H9 (cell line): ENCODE data around the gene VNN1. TPM values are rescaled to one million over a fixed set of nuclear protein-coding genes. Genes with fewer than 3 reads are reported as not detected.

ENCODE experiments used
- DNase-seq: peaks from one replicate; pipeline ENCODE4 v3.0.0-alpha.2; 2017
- H2AFZ ChIP-seq: one replicate; pipeline ENCODE4 v1.6.1; 2013; ENCODE audit warnings: mild to moderate bottlenecking, low read length, control low read depth, moderate library complexity
- H2AK5ac ChIP-seq: 2 replicates; pipeline ENCODE4 v1.6.1; 2013; ENCODE audit warnings: low read length, control low read depth, mixed read lengths; ENCODE audit not compliant: insufficient read length
- H2BK120ac ChIP-seq: one replicate; pipeline ENCODE4 v1.6.1; 2013; ENCODE audit warnings: low read depth, mild to moderate bottlenecking, low read length, control low read depth, inconsistent platforms; ENCODE audit not compliant: poor library complexity, severe bottlenecking
- H2BK12ac ChIP-seq: 2 replicates; pipeline ENCODE4 v1.6.1; 2013; ENCODE audit warnings: low read length, control low read depth, mixed read lengths, low read depth; ENCODE audit not compliant: insufficient read length
- H2BK15ac ChIP-seq: 2 replicates; pipeline ENCODE4 v1.6.1; 2013; ENCODE audit warnings: low read depth, low read length, control low read depth
- H2BK20ac ChIP-seq: one replicate; pipeline ENCODE4 v1.6.1; 2013; ENCODE audit warnings: low read depth, mild to moderate bottlenecking, low read length, control low read depth, inconsistent platforms; ENCODE audit not compliant: poor library complexity, severe bottlenecking
- H2BK5ac ChIP-seq: 2 replicates; pipeline ENCODE4 v1.6.1; 2013; ENCODE audit warnings: low read length, control low read depth, mixed read lengths; ENCODE audit not compliant: insufficient read length
- H3K14ac ChIP-seq: 2 replicates; pipeline ENCODE4 v1.6.1; 2013; ENCODE audit warnings: low read length, control low read depth; ENCODE audit not compliant: insufficient read depth
- H3K18ac ChIP-seq: 2 replicates; pipeline ENCODE4 v1.6.1; 2013; ENCODE audit warnings: low read depth, mild to moderate bottlenecking, mixed read lengths, low read length, control low read depth; ENCODE audit not compliant: insufficient read length
- H3K23ac ChIP-seq: 2 replicates; pipeline ENCODE4 v1.6.1; 2013; ENCODE audit warnings: low read length, control low read depth, mixed read lengths, low read depth; ENCODE audit not compliant: insufficient read length
- H3K23me2 ChIP-seq: 2 replicates; pipeline ENCODE4 v1.6.1; 2013; ENCODE audit warnings: low read depth, mild to moderate bottlenecking, mixed read lengths, low read length, control low read depth; ENCODE audit not compliant: insufficient read length, poor library complexity, severe bottlenecking
- H3K27ac ChIP-seq: 2 replicates; pipeline ENCODE4 v1.5.1; 2013; ENCODE audit warnings: low read length, control low read depth, mixed read lengths, low read depth; ENCODE audit not compliant: insufficient read length
- H3K27me3 ChIP-seq: 2 replicates; pipeline ENCODE4 v1.6.1; 2013; ENCODE audit warnings: low read length, control low read depth, inconsistent platforms; ENCODE audit not compliant: insufficient read depth
- H3K4ac ChIP-seq: 2 replicates; pipeline ENCODE4 v1.6.1; 2013; ENCODE audit warnings: low read depth, mild to moderate bottlenecking, control low read depth, inconsistent platforms, low read length, moderate library complexity
- H3K4me1 ChIP-seq: 2 replicates; pipeline ENCODE4 v1.6.1; 2013; ENCODE audit warnings: low read length, control low read depth, inconsistent platforms; ENCODE audit not compliant: insufficient read depth
- H3K4me2 ChIP-seq: 2 replicates; pipeline ENCODE4 v1.6.1; 2013; ENCODE audit warnings: low read length, control low read depth, mixed read lengths; ENCODE audit not compliant: insufficient read length, insufficient read depth
- H3K56ac ChIP-seq: 2 replicates; pipeline ENCODE4 v1.6.1; 2013; ENCODE audit warnings: low read depth, mild to moderate bottlenecking, mixed read lengths, low read length, control low read depth; ENCODE audit not compliant: insufficient read length
- H3K79me1 ChIP-seq: 2 replicates; pipeline ENCODE4 v1.6.1; 2013; ENCODE audit warnings: low read depth, mild to moderate bottlenecking, moderate library complexity, low read length, control low read depth, inconsistent platforms; ENCODE audit not compliant: insufficient read depth, poor library complexity, severe bottlenecking
- H3K79me2 ChIP-seq: 2 replicates; pipeline ENCODE4 v1.6.1; 2013; ENCODE audit warnings: low read length, control low read depth, inconsistent platforms; ENCODE audit not compliant: insufficient read depth
- H3K9ac ChIP-seq: 2 replicates; pipeline ENCODE4 v1.6.1; 2013; ENCODE audit warnings: low read length, control low read depth, mixed read lengths; ENCODE audit not compliant: insufficient read length; ENCODE audit errors: extremely low read depth
- H3K9me3 ChIP-seq: one replicate; pipeline ENCODE4 v1.6.1; 2013; ENCODE audit warnings: low read depth, low read length, inconsistent platforms; ENCODE audit not compliant: control insufficient read depth
- H3T11ph ChIP-seq: one replicate; pipeline ENCODE4 v1.6.1; 2013; ENCODE audit warnings: mild to moderate bottlenecking, low read length, control low read depth, inconsistent platforms
- H4K20me1 ChIP-seq: one replicate; pipeline ENCODE4 v1.6.1; 2013; ENCODE audit not compliant: control insufficient read depth, insufficient read length, insufficient read depth
- H4K5ac ChIP-seq: 2 replicates; pipeline ENCODE4 v1.6.1; 2013; ENCODE audit warnings: low read depth, mild to moderate bottlenecking, mixed read lengths, low read length, control low read depth; ENCODE audit not compliant: insufficient read length
- H4K8ac ChIP-seq: replicated peaks from 2 replicates; pipeline ENCODE4 v1.6.1; 2013; ENCODE audit warnings: low read length, control low read depth, mixed read lengths, low read depth; ENCODE audit not compliant: insufficient read length
- H4K91ac ChIP-seq: 2 replicates; pipeline ENCODE4 v1.6.1; 2013; ENCODE audit warnings: low read depth, mild to moderate bottlenecking, moderate library complexity, mixed read lengths, low read length, control low read depth; ENCODE audit not compliant: insufficient read length
- H3K27ac Mint-ChIP-seq, 3 experiments: 2 replicates in 2 of 3; 3 replicates in 1 of 3; pipeline ENCODE4 v1.8.0; 2020 to 2021; ENCODE audit warnings: mixed read lengths in 3 of 3, mild to moderate bottlenecking in 1 of 3, moderate library complexity in 1 of 3
- H3K27me3 Mint-ChIP-seq: 2 replicates; pipeline ENCODE4 v1.8.0; 2021; ENCODE audit warnings: low read depth, mild to moderate bottlenecking, moderate library complexity, mixed read lengths
- H3K36me3 Mint-ChIP-seq, 3 experiments: 2 replicates in 2 of 3; 3 replicates in 1 of 3; pipeline ENCODE4 v1.8.0; 2020 to 2021; ENCODE audit warnings: low read depth in 3 of 3, mixed read lengths in 3 of 3; ENCODE audit not compliant: insufficient read depth in 1 of 3
- H3K4me1 Mint-ChIP-seq, 2 experiments: 2 replicates each; pipeline ENCODE4 v1.8.0; 2020; ENCODE audit warnings: mixed read lengths in 2 of 2
- H3K4me3 Mint-ChIP-seq, 2 experiments: 2 replicates in 1 of 2; 3 replicates in 1 of 2; pipeline ENCODE4 v1.8.0; 2020 to 2021; ENCODE audit warnings: mild to moderate bottlenecking in 2 of 2, mixed read lengths in 2 of 2, moderate library complexity in 1 of 2
- H3K9me3 Mint-ChIP-seq, 2 experiments: 2 replicates in 1 of 2; 3 replicates in 1 of 2; pipeline ENCODE4 v1.8.0; 2020; ENCODE audit warnings: mild to moderate bottlenecking in 2 of 2, mixed read lengths in 2 of 2, moderate library complexity in 1 of 2
- CTCF ChIP-seq: fragments of 200-600 bp; sonication (generic); conservative IDR thresholded peaks from 3 replicates; pipeline ENCODE4 v1.8.0; 2021; ENCODE audit warnings: antibody characterized with exemption, mild to moderate bottlenecking
- WGBS: extraction: QIAGEN DNeasy Blood & Tissue Kit; methylation state at CpG from one replicate; pipeline ENCODE4 v1.1.7; 2013; ENCODE audit warnings: missing lambda C conversion rate, low lambda C conversion rate, mixed read lengths; ENCODE audit not compliant: insufficient read length; ENCODE audit errors: extremely low coverage; 5-methylcytosine and 5-hydroxymethylcytosine counted together
- total RNA-seq: library from RNA; stranded (reverse); gene quantifications from 2 replicates; pipeline ENCODE4 v1.2.1, GENCODE V29; 2021

VNN1 gene
- total RNA-seq, 1 experiment from 2014 or later, result not detected

- Histone ChIP-seq H3K79me2 (no peaks in the 10 kb centered on the region), H2AK5ac (no peak overlapping the region), H2AFZ (no peak overlapping the region), H4K91ac (no peak overlapping the region), H3K14ac (no peak overlapping the region), H3K4me2 (no peak overlapping the region), H3K4me1 (no peaks in the 10 kb centered on the region), H2BK15ac (no peak overlapping the region), H2BK20ac (no peak overlapping the region), H3K9ac (no peak overlapping the region), H2BK120ac (no peak overlapping the region), H3K18ac (no peak overlapping the region), H3K23ac (no peak overlapping the region), H3K27ac (no peak overlapping the region), H3K79me1 (no peaks in the 10 kb centered on the region), H3K23me2 (no peaks in the 10 kb centered on the region), H2BK5ac (no peak overlapping the region), H3K9me3 (no peaks in the 10 kb centered on the region), H4K5ac (no peak overlapping the region), H3T11ph (no peak overlapping the region), H4K20me1 (no peaks in the 10 kb centered on the region), H3K4ac (no peak overlapping the region), H2BK12ac (no peak overlapping the region), H3K27me3 (no peaks in the 10 kb centered on the region), H4K8ac (no peak overlapping the region), H3K56ac (no peak overlapping the region)
- H3K4me1 Mint-ChIP-seq, result 0 out of 4 replicates have a peak, but pooled peaks cover 0 to 3% of the 10 kb centered on the region in 2 experiments
- DNase-seq, result no peak
- H3K27me3 Mint-ChIP-seq, result no peaks in the 10 kb centered on the region
- 0 out of 3 replicates have a peak, but pooled peaks have one; percentile 12 for TF ChIP-seq CTCF
- no peak overlapping the region for H3K4me3 Mint-ChIP-seq
- H3K36me3 Mint-ChIP-seq, result no peaks in the 10 kb centered on the region
- WGBS, result no CpG with 5 or more reads among the region's 3 CpGs
- H3K9me3 Mint-ChIP-seq, result 0 out of 5 replicates have a peak, but pooled peaks cover 0 to 2% of the 10 kb centered on the region in 2 experiments
- no peak overlapping the region for H3K27ac Mint-ChIP-seq
Measured at GRCh38 chr6:132675002-132675401, 38.9 kb downstream of the VNN1 start.
